ENCODE results near the gene FAM107B.

Gene FAM107B

DNA sequence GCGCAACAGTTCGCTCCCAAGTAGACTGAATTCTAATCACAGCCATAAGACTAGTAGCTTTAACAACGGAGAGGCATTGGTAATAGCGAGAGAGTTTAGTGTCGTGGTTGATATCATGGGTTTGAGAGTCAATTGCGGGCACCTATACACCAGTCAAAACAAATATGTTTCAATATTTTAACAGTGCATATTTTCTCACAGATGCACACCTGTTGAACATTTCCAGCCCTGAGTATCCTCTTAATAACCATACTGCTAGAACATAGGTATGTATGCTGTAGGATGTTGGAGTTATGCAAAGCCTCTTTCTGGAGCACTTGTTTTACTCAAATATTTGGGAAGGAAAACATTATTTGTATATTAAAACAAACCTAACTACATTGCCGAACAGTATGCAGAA lies 92.9 kb downstream of the FAM107B start:
- H3K4me3 ChIP-seq (ENCODE audit: low read depth, low read length), result no peak overlapping the region
- no peak for TF ChIP-seq CTCF (IDR thresholded peaks at IDR 0.05; ENCODE audit: low read depth, low read length)

- H3K4me3 ChIP-seq (ENCODE audit: low read depth, low read length), result no peak overlapping the region
- TF ChIP-seq CTCF (IDR thresholded peaks at IDR 0.05; ENCODE audit: low read depth, low read length), result no peak
These were observed 93.4 kb downstream of the FAM107B start for GRCh38 chr10:14681305-14681704.

GRCh38 chr10:14678637-14679036 lies 96.1 kb downstream of the FAM107B start:
- TF ChIP-seq CTCF (IDR thresholded peaks at IDR 0.05; ENCODE audit: low read depth, low read length), result no peak
- H3K4me3 ChIP-seq (ENCODE audit: low read depth, low read length), result no peak overlapping the region

GRCh38 chr10:14676732-14677131 lies 98.0 kb downstream of the FAM107B start:
- no peak for TF ChIP-seq CTCF (IDR thresholded peaks at IDR 0.05; ENCODE audit: low read depth, low read length)

DNA sequence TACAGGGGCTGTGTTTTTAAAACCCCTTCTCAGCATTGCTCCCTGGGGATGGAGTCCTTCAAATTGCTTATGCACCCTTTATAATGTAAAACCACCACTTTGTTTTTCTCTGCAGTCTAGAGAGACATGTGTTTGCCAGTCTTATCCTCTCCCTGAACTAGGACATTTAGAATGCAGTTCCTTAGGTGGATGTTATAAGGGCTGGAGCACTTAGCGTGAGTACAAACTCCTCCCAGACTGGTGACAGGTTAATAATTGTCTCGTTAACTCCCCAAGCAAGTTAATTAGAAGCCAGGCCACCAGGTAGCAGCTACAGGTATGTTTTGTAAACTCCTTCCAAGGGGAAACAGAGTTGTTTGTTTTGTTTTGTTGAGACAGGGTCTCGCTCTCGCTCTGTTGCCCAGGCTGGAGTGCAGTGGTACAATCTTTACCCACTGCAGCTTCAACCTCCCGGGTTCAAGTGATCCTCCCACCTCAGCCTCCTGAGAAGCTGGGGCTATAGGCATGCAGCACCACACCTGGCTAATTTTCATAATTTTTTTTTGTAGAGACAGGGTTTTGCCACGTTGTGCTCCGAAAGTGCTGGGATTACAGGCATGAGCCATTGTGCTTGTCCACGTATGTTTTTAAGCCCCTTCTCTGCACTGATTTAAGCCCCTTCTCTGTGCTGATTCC lies 100.2 kb downstream of the FAM107B start:
- H3K4me3 ChIP-seq (ENCODE audit: low read depth, low read length), result no peak overlapping the region
- no peak for TF ChIP-seq CTCF (IDR thresholded peaks at IDR 0.05; ENCODE audit: low read depth, low read length)

More at GRCh38 chr10:14676732-14677131, 98.0 kb downstream of the FAM107B start:
- no peak overlapping the region for H3K4me3 ChIP-seq (ENCODE audit: low read depth, low read length)

DNA sequence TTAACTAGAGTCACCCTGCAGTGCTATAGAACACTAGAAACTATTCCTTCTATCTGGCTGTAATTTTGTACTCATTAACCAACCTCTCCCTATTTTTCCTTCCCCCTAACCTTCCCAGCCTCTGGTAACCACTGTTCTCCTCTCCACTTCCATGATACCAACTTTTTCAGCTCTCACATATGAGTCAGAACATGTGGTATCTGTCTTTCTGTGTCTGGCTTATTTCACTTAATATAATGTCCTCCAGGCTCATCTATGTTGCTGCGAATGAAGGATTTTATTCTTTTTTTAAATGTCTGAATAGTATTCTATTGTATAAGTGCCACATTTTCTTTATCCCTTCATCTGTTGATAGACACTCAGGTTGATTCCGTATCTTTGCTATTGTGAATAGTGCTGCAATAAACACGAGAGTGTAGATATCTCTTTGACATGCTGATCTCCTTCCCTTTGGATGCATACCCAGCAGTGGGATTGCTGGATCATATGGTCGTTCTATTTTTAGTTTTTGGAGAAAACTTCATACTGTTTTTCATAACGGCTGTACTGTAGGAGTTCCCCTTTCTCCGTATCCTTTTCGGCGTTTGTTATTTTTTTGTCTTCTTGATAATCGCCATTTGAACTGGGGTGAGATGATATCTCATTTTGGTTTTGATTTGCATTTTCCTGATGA lies 101.4 kb downstream of the FAM107B start:
- TF ChIP-seq CTCF (IDR thresholded peaks at IDR 0.05; ENCODE audit: low read depth, low read length), result no peak
- H3K4me3 ChIP-seq (ENCODE audit: low read depth, low read length), result no peak overlapping the region

DNA sequence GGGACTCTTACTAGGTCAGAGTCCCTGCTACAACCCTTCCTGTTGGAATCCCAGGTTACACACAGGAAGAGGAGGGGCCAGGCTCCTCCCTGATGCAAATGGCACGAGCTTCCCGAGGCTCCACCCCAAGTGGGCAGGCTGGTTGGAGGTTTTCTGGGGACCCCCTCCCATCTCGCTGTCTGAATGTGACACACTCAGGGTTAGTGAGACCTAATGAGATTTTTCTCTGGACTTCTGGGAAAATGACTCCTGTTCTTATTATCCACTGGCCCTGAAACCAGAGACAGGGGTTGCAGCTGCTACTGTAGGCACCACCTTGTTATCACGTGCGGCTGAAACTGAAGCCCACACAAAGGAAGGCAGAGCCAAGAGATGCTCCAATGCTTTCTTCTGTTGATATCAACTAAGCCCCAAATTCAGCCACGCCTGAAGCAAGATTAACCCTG lies 103.3 kb downstream of the FAM107B start:
- no peak for TF ChIP-seq CTCF (IDR thresholded peaks at IDR 0.05; ENCODE audit: low read depth, low read length)
- no peak overlapping the region for H3K4me3 ChIP-seq (ENCODE audit: low read depth, low read length)

All from WI38 (cell line).